Urinary bladder (tissue), 4 donors: ENCODE data around the gene COL7A1. TPM values are rescaled to one million over a fixed set of nuclear protein-coding genes. Genes with fewer than 3 reads are reported as not detected.

Experiments used
- DNase-seq: peaks from one replicate; pipeline ENCODE4 v3.0.0-alpha.2; 2015; ENCODE audit errors: extremely low spot score
- H3K27ac ChIP-seq: one replicate; pipeline ENCODE4 v1.5.1; 2013; ENCODE audit warnings: low read depth, mild to moderate bottlenecking, moderate library complexity
- H3K36me3 ChIP-seq: one replicate; pipeline ENCODE4 v1.6.1; 2013; ENCODE audit warnings: mild to moderate bottlenecking, moderate library complexity; ENCODE audit not compliant: insufficient read depth
- H3K4me1 ChIP-seq: one replicate; pipeline ENCODE4 v1.6.1; 2013; ENCODE audit warnings: mild to moderate bottlenecking, moderate library complexity; ENCODE audit not compliant: insufficient read depth
- H3K4me3 ChIP-seq: one replicate; pipeline ENCODE4 v1.5.1; 2013; ENCODE audit warnings: low read depth, low read length
- WGBS: extraction: QIAGEN DNeasy Blood & Tissue Kit; methylation state at CpG from one replicate; pipeline ENCODE4 v1.1.7; 2013; 5-methylcytosine and 5-hydroxymethylcytosine counted together
- polyA plus RNA-seq: library from polyadenylated mRNA; stranded (reverse); fragments of 200-250 nt; gene quantifications from one replicate; pipeline ENCODE4 v1.2.3, GENCODE V29; 2013
- small RNA-seq: library from RNA; depleted of rRNA; stranded (forward); fragments of <200 nt; gene quantifications from one replicate; pipeline ENCODE3, GENCODE V24; 2014
- total RNA-seq: library from RNA; depleted of rRNA; stranded (reverse); fragments of >200 nt; gene quantifications from one replicate; pipeline ENCODE4 v1.2.3, GENCODE V29; 2014
- donor health status: healthy with polysubstance abuse.
- donor health status: healthy.

The COL7A1 gene
- total and polyA plus RNA-seq, 2 donors = 19.7 to 20.0 TPM

DNA sequence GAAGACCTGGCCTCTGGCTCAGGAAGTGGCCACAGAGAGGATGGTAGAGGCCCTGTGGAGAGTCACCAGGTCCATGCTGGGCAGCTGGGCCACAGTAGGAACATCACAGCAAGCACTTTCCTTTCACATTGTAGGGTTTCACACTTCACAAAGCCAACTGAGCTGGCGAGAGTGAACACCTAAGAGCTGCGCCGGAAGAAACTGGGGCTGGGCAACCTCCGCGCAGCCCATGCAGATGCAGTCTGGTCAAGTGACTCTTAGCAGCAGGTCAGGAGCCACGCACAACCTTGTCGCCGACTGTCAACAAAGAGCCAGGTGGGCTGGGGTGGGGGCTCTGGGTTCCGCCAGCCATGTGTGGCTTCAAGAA, 75.9 kb downstream of the COL7A1 start:
- DNase-seq = no peak
- no peaks in the 10 kb centered on the region for H3K36me3 ChIP-seq
- H3K4me1 ChIP-seq = no peaks in the 10 kb centered on the region
- H3K4me3 ChIP-seq = no peak overlapping the region
- 93% methylated on average over 9 of the region's 9 CpGs for WGBS
- H3K27ac ChIP-seq = no peak overlapping the region

DNA sequence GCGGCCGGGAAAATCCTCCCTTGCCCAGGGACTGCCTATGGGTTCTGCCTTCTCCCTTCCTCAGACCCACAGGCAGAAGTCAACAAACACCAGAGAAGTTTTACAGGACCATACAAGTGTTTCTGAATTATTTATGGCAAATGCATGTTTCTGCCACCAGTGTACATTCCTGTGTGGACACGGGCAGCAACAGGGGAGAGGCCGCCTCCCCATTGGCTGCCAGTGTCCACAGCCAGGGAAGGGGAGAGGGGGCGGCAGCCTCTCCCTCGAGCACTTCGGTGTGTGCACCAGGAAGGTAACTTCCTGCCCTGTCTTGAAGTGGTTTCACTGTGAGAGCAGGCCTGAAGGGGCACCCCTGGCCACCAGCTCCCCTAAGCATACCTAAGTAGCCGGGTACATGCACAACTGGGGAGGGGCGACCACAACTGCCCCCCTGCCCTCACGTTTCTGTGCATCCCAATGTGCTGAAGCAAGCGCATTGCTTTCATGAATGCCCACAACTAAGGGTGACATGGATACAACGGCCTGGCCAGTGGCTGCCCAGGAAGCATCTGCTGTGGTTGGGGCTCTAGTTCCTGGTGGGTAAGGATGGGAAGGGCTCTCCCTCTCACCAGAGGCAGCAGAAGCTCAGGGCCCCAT, 76.4 kb downstream of the COL7A1 start:
- H3K36me3 ChIP-seq = no peaks in the 10 kb centered on the region
- H3K4me3 ChIP-seq = no peak overlapping the region
- DNase-seq = no peak
- no peak overlapping the region for H3K27ac ChIP-seq
- H3K4me1 ChIP-seq = no peaks in the 10 kb centered on the region
- WGBS = 72% methylated on average over 12 of the region's 12 CpGs

DNA sequence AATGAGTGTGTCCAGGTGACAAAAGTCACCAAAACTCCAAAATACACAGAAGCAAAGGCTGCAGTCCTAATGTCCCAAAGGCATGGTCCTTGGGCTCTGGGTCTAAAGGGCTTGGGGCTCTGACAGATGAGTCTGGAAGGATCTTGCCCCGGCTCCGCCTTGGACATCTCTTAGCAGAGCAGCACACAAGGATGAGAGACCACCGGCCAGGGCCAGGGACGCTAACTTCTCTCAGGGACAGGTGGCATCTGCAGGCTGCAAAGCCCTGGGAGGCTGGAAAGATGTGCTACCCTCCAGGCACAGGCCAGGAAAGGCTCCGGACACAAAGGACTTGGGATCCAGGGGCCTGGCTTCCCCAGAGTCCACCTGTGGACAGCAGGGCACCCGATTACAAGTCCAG, 77.1 kb downstream of the COL7A1 start:
- Histone ChIP-seq H3K4me3 (no peak overlapping the region), H3K27ac (no peak overlapping the region), H3K36me3 (no peaks in the 10 kb centered on the region), H3K4me1 (no peaks in the 10 kb centered on the region)
- 93% methylated on average over 6 of the region's 6 CpGs for WGBS
- no peak for DNase-seq

GRCh38 chr3:48516571-48516970, 78.6 kb downstream of the COL7A1 start:
- Histone ChIP-seq H3K4me3 (no peak overlapping the region), H3K4me1 (no peaks in the 10 kb centered on the region), H3K36me3 (no peaks in the 10 kb centered on the region), H3K27ac (no peak overlapping the region)
- 73% methylated on average over 8 of the region's 8 CpGs for WGBS
- no peak for DNase-seq

GRCh38 chr3:48514431-48515227, 80.5 kb downstream of the COL7A1 start:
- no peak overlapping the region for H3K4me3 ChIP-seq
- no peak for DNase-seq
- H3K27ac ChIP-seq = no peak overlapping the region
- H3K4me1 ChIP-seq = no peaks in the 10 kb centered on the region
- 79% methylated on average over 8 of the region's 8 CpGs for WGBS
- no peaks in the 10 kb centered on the region for H3K36me3 ChIP-seq

Small RNAs within 50 kb of the gene (small RNA-seq; reads per million reads assigned to genes)
- not detected for gene MIR6823

Other genes with a start within 250 kb of the COL7A1 start
- gene FBXW12, start 223.1 kb downstream of the COL7A1 start, total RNA-seq = 0.32 TPM
- gene FBXW12, start 223.1 kb downstream of the COL7A1 start, polyA plus RNA-seq = not detected
- 22.7 TPM for gene PLXNB1, start 165.2 kb downstream of the COL7A1 start, total RNA-seq
- gene PLXNB1, start 165.2 kb downstream of the COL7A1 start, polyA plus RNA-seq = 65.7 TPM
- 6.0 TPM for gene CCDC51, start 155.2 kb downstream of the COL7A1 start, total RNA-seq
- gene CCDC51, start 155.2 kb downstream of the COL7A1 start, polyA plus RNA-seq = 17.6 TPM
- 127 TPM for gene TMA7, start 155.1 kb downstream of the COL7A1 start, total RNA-seq
- 262 TPM for gene TMA7, start 155.1 kb downstream of the COL7A1 start, polyA plus RNA-seq
- gene ATRIP, start 148.6 kb downstream of the COL7A1 start, total RNA-seq = 4.7 TPM
- 6.6 TPM for gene ATRIP, start 148.6 kb downstream of the COL7A1 start, polyA plus RNA-seq
- gene SHISA5, start 91.2 kb downstream of the COL7A1 start, total RNA-seq = 62.5 TPM
- gene SHISA5, start 91.2 kb downstream of the COL7A1 start, polyA plus RNA-seq = 209 TPM
- gene PFKFB4, start 38.5 kb downstream of the COL7A1 start, total RNA-seq = 4.7 TPM
- 2.4 TPM for gene PFKFB4, start 38.5 kb downstream of the COL7A1 start, polyA plus RNA-seq
- 0.69 TPM for gene UCN2, start 31.5 kb downstream of the COL7A1 start, total RNA-seq
- 0.81 TPM for gene UCN2, start 31.5 kb downstream of the COL7A1 start, polyA plus RNA-seq
- gene UQCRC1, start 14.3 kb upstream of the COL7A1 start, total RNA-seq = 82.4 TPM
- 282 TPM for gene UQCRC1, start 14.3 kb upstream of the COL7A1 start, polyA plus RNA-seq
- gene TMEM89, start 26.4 kb upstream of the COL7A1 start, total RNA-seq = not detected
- gene TMEM89, start 26.4 kb upstream of the COL7A1 start, polyA plus RNA-seq = not detected
- gene SLC26A6, start 40.1 kb upstream of the COL7A1 start, total RNA-seq = 8.0 TPM
- gene SLC26A6, start 40.1 kb upstream of the COL7A1 start, polyA plus RNA-seq = 12.9 TPM
- 0.79 TPM for gene CELSR3, start 67.6 kb upstream of the COL7A1 start, total RNA-seq
- gene CELSR3, start 67.6 kb upstream of the COL7A1 start, polyA plus RNA-seq = 0.48 TPM
- 8.6 TPM for gene NCKIPSD, start 90.6 kb upstream of the COL7A1 start, total RNA-seq
- gene NCKIPSD, start 90.6 kb upstream of the COL7A1 start, polyA plus RNA-seq = 18.1 TPM
- gene IP6K2, start 121.9 kb upstream of the COL7A1 start, total RNA-seq = 75.7 TPM
- 83.2 TPM for gene IP6K2, start 121.9 kb upstream of the COL7A1 start, polyA plus RNA-seq